Gastrocnemius medialis (tissue), 4 donors: ENCODE measurements around the gene HLA-G. TPM values are rescaled to one million over a fixed set of nuclear protein-coding genes. Genes with fewer than 3 reads are reported as not detected.
"Not testable (repeated sequence)": the region's sequence is repeated elsewhere in the genome, so short reads cannot be mapped to it uniquely, and the experiment has no call there.

ENCODE experiments used
- ATAC-seq, 2 donors: fragments of 150-250 bp; one replicate each; pipeline ENCODE4 v1.9.1; 2016
- DNase-seq, 2 donors: peaks; one replicate each; pipeline ENCODE4 v3.0.0-alpha.2; 2019
- H3K27ac ChIP-seq, 4 donors: fragments of 200-600 bp; sonication (generic); 1 replicate in 1 of 4; 2 replicates in 3 of 4; pipeline ENCODE4 v1.5.1; 2016 to 2018; ENCODE audit warnings: mild to moderate bottlenecking in 2 of 4, moderate library complexity in 1 of 4
- H3K27me3 ChIP-seq, 3 donors: fragments of 200-600 bp; sonication (generic) in 2 of 3; 1 replicate in 1 of 3; 2 replicates in 2 of 3; pipeline versions ENCODE4 v1.5.1 to v1.6.0; 2016 to 2019; ENCODE audit warnings: mild to moderate bottlenecking in 1 of 3, moderate library complexity in 1 of 3
- H3K36me3 ChIP-seq, 2 donors: fragments of 200-600 bp; sonication (generic) in 1 of 2; one replicate each; pipeline ENCODE4 v1.5.1; 2017 to 2018
- H3K4me1 ChIP-seq, 2 donors: fragments of 200-600 bp; sonication (generic) in 1 of 2; one replicate each; pipeline ENCODE4 v1.5.1; 2016 to 2017; ENCODE audit warnings: mild to moderate bottlenecking in 2 of 2
- H3K4me3 ChIP-seq, 4 donors: fragments of 200-600 bp; sonication (generic) in 3 of 4; 1 replicate in 1 of 4; 2 replicates in 3 of 4; pipeline ENCODE4 v1.5.1; 2016 to 2019; ENCODE audit warnings: mild to moderate bottlenecking in 2 of 4
- H3K9me3 ChIP-seq, 3 donors: fragments of 200-600 bp; sonication (generic) in 2 of 3; 1 replicate in 1 of 3; 2 replicates in 2 of 3; pipeline ENCODE4 v1.5.1; 2016 to 2019
- CTCF ChIP-seq, 5 experiments: fragments of 450-650 bp in 3 of 5; fragments of 200-600 bp in 2 of 5; sonication (generic) in 2 of 5; IDR thresholded peaks in 4 of 5; conservative IDR thresholded peaks in 1 of 5; 1 replicate in 4 of 5; 2 replicates in 1 of 5; pipeline ENCODE4 v1.5.1; 2016 to 2019; ENCODE audit warnings: antibody characterized with exemption in 5 of 5, mild to moderate bottlenecking in 3 of 5, moderate library complexity in 3 of 5
- POLR2A ChIP-seq, 2 donors: fragments of 450-650 bp; IDR thresholded peaks; one replicate each; pipeline ENCODE4 v1.6.1; 2017; ENCODE audit warnings: antibody characterized with exemption in 2 of 2, mild to moderate bottlenecking in 2 of 2, moderate library complexity in 2 of 2
- in situ Hi-C, 4 donors: fragments of 200-750 bp; cut with MboI; loops; one replicate each; pipeline versions ENCODE4 v1.15.0 to v1.8.0; 2017; ENCODE audit warnings: low sequenced_read_pairs in 4 of 4
- intact Hi-C: fragments of 100-400 bp; cut with DNase I; formaldehyde crosslinking; loops from one replicate; pipeline ENCODE4 v1.15.1; 2023; ENCODE audit warnings: low total_unique reads
- total RNA-seq, 4 donors: library from RNA; depleted of rRNA; stranded (reverse); fragments of >200 nt; gene quantifications; one replicate each; pipeline versions ENCODE4 v1.1.0 to v1.2.3, GENCODE V29; 2016

HLA-G gene
- total RNA-seq, 4 donors from 2014 or later = not detected

- no peak overlapping the region for H3K27ac ChIP-seq
- H3K4me1 ChIP-seq = no peaks in the 10 kb centered on the region
- no peaks in the 10 kb centered on the region for H3K9me3 ChIP-seq
- DNase-seq = no peak
- in situ Hi-C loops = no loop called here
- intact Hi-C loops = no loop called here
- H3K4me3 ChIP-seq = no peak overlapping the region
- H3K36me3 ChIP-seq = no peaks in the 10 kb centered on the region
- ATAC-seq = no peak
- no peaks in the 10 kb centered on the region for H3K27me3 ChIP-seq
- TF ChIP-seq CTCF (IDR thresholded peaks at IDR 0.05 in 4 of 5, conservative IDR thresholded peaks at IDR 0.05 in 1 of 5) = no peak
- TF ChIP-seq POLR2A (IDR thresholded peaks at IDR 0.05) = no peak
These were observed 47.6 kb downstream of the HLA-G start for GRCh38 chr6:29875257-29875656.

- H3K27me3 ChIP-seq, H3K36me3 ChIP-seq, in situ Hi-C loops, ATAC-seq, intact Hi-C loops, H3K4me3 ChIP-seq, H3K9me3 ChIP-seq, DNase-seq, H3K27ac ChIP-seq, H3K4me1 ChIP-seq: not testable (repeated sequence)
These were observed 48.1 kb downstream of the HLA-G start for GRCh38 chr6:29875734-29876133.

Other genes with a start within 250 kb of the HLA-G start
- not detected for gene OR2H2, start 242.7 kb upstream of the HLA-G start, total RNA-seq
- gene GABBR1, start 194.6 kb upstream of the HLA-G start, total RNA-seq = 1 to 10 TPM; 1.0 to 3.8 (median 3.1) TPM
- gene MOG, start 170.7 kb upstream of the HLA-G start, total RNA-seq = not detected
- under 1 TPM in 1 of 4 donors, not detected in 3; 0.16 TPM for gene ZFP57, start 146.7 kb upstream of the HLA-G start, total RNA-seq
- gene HLA-F, start 104.4 kb upstream of the HLA-G start, total RNA-seq = 10 to 100 TPM in 3 of 4 donors, 1 to 10 TPM in 1; 9.6 to 22.1 (median 13.0) TPM
- 100 to 1,000 TPM; 149 to 161 (median 154) TPM for gene HLA-A, start 114.7 kb downstream of the HLA-G start, total RNA-seq
- gene POLR1H, start 233.4 kb downstream of the HLA-G start, total RNA-seq = 10 to 100 TPM; 23.8 to 41.6 (median 27.9) TPM
- 10 to 100 TPM; 34.0 to 72.4 (median 49.9) TPM for gene PPP1R11, start 239.4 kb downstream of the HLA-G start, total RNA-seq
- not detected for gene RNF39, start 247.9 kb downstream of the HLA-G start, total RNA-seq